ENCODE data around the gene ZNF836.

The ZNF836 gene

DNA sequence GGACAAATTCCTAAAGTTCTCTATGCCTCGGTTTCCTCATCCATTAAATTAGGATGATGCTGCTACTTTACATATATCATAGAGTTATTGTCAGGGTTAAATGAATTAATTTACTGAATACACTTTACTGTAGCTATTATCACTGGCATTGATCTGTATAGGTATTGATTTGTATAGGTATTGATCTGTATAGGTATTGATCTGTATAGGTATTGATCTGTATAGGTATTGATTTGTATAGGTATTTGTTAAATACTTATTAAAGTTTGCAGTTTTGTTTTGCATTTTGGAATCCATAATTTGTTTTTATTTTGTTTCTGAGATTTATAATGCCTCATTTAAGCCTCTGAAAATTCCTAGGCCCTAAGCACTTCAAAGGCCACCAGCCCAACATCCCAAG is 16.0 kb upstream of the ZNF836 start:
- DNase-seq: no peak

- no peak for DNase-seq
Measured at GRCh38 chr19:52176574-52176973, 5.2 kb upstream of the ZNF836 start.

- DNase-seq: no peak
Measured at GRCh38 chr19:52172347-52172746, 926 bp upstream of the ZNF836 start.

GRCh38 chr19:52170863-52171320 is 529 bp downstream of the ZNF836 start:
- no peak for DNase-seq

DNA sequence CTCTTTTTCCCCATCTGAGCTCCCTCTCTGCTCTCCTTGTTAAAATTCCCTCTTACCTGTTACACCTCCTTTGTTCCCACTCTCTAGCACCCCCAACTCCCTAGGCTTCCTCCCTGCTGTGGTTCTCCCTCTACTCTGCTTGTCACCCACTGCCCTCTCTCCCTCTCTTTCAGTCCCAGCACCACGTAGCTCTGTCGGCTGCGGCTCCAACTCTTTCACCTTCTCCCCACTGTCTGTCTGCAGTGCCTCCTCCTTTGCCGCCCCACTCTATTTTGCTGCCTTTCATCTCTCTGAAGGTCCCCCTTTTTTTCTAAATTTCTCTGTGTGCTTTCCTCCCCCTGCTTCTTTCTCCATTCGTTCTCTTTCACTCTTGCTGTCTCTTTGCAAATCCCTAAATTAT is 1.1 kb downstream of the ZNF836 start:
- no peak for DNase-seq

DNA sequence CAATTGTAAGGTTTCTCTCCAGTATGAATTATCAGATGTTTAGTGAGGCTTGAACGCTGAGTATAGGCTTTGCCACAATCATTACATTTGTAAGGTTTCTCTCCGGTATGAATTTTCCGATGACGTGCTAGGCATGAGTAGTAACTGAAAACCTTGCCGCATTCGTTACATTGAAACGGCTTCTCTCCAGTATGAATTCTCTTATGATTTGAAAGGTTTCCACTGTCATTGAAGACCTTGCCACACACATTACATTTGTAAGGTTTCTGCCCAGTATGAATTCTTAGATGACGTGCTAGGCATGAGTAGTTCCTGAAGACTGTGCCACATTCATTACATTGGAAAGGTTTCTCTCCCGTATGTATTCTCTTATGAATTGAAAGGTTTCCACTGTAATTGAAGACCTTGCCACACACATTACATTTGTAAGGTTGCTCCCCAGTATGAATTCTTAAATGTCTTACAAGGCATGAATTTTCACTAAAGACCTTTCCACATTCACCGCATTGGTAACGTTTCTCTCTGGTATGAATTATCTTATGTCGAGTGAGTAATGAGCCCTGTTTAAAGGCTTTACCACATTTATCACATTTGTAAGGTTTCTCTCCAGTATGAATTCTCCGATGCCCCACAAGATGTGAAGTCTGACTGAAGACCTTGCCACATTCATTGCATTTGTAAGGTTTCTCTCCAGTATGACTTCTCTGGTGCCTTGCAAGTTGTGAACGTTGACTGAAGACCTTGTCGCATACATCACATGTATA is 15.6 kb downstream of the ZNF836 start:
- DNase-seq: no peak

GRCh38 chr19:52148256-52148655 is 23.2 kb downstream of the ZNF836 start:
- no peak for DNase-seq

- no peak for DNase-seq
Measured at GRCh38 chr19:52142001-52142595, 29.3 kb downstream of the ZNF836 start.

- DNase-seq: no peak
Measured at GRCh38 chr19:52141203-52141602, 30.2 kb downstream of the ZNF836 start.

- DNase-seq: peak in 1 of 2 experiments; percentile 16
Measured at GRCh38 chr19:52140032-52140710, 31.2 kb downstream of the ZNF836 start.

DNA sequence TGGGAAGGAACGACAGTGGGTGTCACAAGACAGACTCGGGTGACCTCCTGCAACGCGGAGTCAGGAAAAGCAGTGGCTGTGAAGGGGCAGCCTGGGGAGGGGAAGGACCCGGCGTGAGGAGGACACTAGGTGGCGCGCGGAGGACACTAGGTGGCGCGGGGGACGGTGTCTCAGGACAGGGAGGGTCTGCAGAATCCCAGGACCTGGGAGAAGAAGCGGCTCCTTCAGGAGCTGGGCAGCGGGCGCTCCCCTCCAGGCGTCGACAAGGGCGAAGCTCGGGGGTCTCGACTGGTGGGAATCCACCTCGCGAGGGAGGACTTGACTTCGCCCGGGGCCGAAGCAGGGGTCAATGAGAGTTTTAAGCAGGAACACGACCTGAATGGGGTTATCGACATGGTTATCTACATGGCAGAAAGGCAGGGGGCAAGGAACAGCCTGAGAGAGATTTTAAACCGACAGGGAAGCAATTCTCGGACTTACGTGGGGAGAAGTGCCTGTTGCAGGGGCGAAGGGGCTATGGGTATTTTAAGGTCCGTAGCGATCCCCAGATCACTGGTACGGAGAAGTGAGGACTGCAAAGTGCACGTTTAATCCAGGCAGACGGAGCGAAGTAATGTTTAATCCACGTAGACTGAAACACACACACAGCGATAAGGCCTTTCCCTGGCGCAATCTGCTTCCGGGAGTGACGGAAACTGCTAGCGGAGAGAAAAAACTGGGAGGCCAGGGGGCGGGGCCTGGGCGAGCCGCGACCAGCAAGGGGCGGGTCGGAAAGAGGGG is 32.0 kb downstream of the ZNF836 start, which contains the start of gene ZNF616:
Gene ZNF616 (minus strand): TSS at position 687 of the 780 bp plus-strand sequence. CDS start 9,426 bp downstream, outside the sequence.
- DNase-seq: peak; percentile 98

DNA sequence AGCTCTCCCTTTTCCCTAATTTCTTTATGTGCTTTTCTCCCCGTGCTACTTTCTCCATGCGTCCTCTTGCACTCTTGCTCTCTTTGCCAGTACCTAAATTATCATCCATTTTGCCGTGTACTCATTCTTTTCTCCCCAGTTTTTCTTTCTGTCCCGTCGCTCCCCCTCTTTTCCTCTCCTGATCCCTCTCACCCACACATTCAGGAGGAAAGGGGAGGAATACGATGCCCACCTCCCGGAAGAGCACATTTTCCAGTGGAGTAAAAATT is 32.5 kb downstream of the ZNF836 start:
- peak in 1 of 2 experiments; percentile 55 for DNase-seq

- peak in 1 of 2 experiments; percentile 55 for DNase-seq
Measured at GRCh38 chr19:52138278-52138982, 33.0 kb downstream of the ZNF836 start.

DNA sequence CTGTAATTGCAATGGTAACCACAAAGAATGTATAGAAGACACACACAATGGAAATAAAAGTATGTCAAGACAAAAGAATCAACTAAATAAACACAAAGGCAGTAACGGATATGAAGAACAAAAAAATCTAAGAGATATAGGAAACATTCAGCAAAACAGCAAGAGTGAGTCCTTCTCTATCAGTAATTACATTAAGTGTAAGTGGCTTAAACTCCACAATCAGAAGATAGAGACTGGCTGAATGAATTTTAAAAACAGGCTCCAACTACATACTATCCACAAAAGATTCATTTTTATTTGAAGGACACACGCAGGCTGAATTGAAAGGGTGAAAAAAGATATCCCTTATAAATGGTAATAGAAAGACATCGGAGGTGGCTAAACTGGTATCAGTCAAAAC is 51.1 kb downstream of the ZNF836 start:
- no peak for DNase-seq

DNA sequence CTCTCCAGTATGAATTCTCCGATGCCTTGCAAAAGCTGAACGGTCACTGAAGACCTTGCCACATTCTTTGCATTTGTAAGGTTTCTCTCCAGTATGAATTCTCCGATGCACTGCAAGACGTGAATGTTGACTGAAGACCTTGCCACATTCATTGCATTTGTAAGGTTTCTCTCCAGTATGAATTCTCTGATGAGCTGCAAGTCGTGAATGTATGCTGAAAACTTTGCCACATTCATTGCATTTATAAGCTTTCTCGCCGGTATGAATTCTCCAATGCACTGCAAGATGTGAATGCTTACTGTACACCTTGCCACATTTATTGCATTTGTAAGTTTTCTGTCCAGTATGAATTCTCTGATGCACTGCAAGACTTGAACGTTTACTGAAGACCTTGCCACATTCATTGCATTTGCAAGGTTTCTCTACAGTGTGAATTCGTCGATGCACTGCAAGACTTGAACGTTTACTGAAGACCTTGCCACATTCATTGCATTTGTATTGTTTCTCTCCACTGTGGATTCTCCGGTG is 55.8 kb downstream of the ZNF836 start:
- DNase-seq: no peak

DNA sequence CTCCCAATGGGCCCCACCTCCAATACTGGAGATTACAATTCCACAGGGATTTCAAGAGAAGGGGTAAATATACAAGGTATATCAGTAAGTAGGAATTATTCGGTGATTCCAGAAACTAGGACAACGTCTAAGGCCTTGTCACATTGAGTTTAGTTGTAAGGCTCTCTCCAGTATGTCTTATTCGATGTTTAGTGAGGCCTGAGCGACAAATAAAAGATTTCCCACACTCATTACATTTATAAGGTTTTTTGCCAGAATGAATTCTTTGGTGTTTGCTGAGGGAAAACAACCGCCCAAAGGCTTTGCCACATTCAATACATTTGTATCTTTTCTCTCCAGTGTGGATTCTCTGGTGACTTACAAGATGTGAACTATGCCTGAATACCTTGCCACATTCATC is 56.7 kb downstream of the ZNF836 start:
- no peak for DNase-seq

DNA sequence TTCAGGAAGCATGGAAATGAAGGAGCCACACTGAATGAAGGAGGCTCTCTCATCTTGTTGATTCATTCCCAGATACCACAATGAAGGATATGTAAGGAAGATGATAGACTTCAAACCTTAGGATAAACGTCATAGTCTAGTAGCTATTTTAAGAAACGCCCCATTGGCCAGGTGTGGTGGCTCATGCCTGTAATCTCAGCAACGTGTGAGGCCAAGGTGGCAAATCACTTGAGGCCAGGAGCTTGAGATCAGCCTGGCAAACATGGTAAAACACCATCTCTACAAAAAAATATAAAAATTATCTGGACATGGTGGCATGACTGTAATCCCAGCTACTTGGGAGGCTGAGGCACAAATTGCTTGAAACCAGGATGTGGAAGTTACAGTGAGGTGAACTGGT is 58.8 kb downstream of the ZNF836 start:
- no peak for DNase-seq

GRCh38 chr19:52110780-52111179 is 60.6 kb downstream of the ZNF836 start:
- DNase-seq: no peak

Measured in activated T-cell treated with anti-CD3 and anti-CD28 coated beads, Interleukin-2, amount 50 U/mL, for 48 hours (primary cell).